SK-N-SH (cell line): ENCODE measurements around the gene PPP6R2. TPM values are rescaled to one million over a fixed set of nuclear protein-coding genes. Genes with fewer than 3 reads are reported as not detected.

Experiments used
- CTCF ChIA-PET: fragments of 300-600, 350-600 bp; formaldehyde crosslinking; extraction: SDS; loops from one replicate; lab custom pipeline; 2021; lab: Yijun Ruan, JAX
- POLR2A ChIA-PET: fragments of 350-600 bp; sonication (Branson Sonifier 250); formaldehyde crosslinking; extraction: SDS; loops from one replicate; lab custom pipeline; 2020; ENCODE audit warnings: antibody characterized with exemption, inconsistent platforms; lab: Yijun Ruan, JAX
- DNase-seq: peaks from one replicate; pipeline ENCODE4 v3.0.0; 2012
- H2AFZ ChIP-seq: fragments of 200-600 bp; sonication (generic); 2 replicates; pipeline ENCODE4 v1.8.1; 2016; ENCODE audit warnings: antibody characterized with exemption, mild to moderate bottlenecking, low read depth
- H3F3A ChIP-seq: fragments of 200-600 bp; sonication (generic); replicated peaks from 2 replicates; pipeline ENCODE3; 2016; ENCODE audit warnings: antibody characterized with exemption, mild to moderate bottlenecking; ENCODE audit not compliant: insufficient read depth
- H3K27ac ChIP-seq, 2 experiments: fragments of 200-500 bp in 1 of 2; fragments of 200-600 bp in 1 of 2; sonication (Bioruptor generic) in 1 of 2; sonication (generic), shearing (Covaris generic) in 1 of 2; 2 replicates each; pipeline versions ENCODE4 v1.5.1 to v1.6.1; 2014 to 2016; ENCODE audit warnings: low read depth in 2 of 2, inconsistent platforms in 1 of 2, low read length in 1 of 2, mild to moderate bottlenecking in 1 of 2, mixed read lengths in 1 of 2
- H3K27me3 ChIP-seq: fragments of 200-600 bp; sonication (generic), shearing (Covaris generic); 2 replicates; pipeline ENCODE4 v1.6.1; 2016; ENCODE audit warnings: mixed run types; ENCODE audit not compliant: insufficient read depth
- H3K36me3 ChIP-seq, 2 experiments: fragments of 200-500 bp in 1 of 2; fragments of 200-600 bp in 1 of 2; sonication (Bioruptor generic) in 1 of 2; sonication (generic) in 1 of 2; replicated peaks in 1 of 2; 2 replicates each; pipeline versions ENCODE3 to v1.5.1; 2014 to 2016; ENCODE audit warnings: low read length in 1 of 2, mild to moderate bottlenecking in 1 of 2; ENCODE audit not compliant: insufficient read depth in 2 of 2, control insufficient read depth in 1 of 2
- H3K4me1 ChIP-seq, 2 experiments: fragments of 200-500 bp in 1 of 2; fragments of 200-600 bp in 1 of 2; sonication (Bioruptor generic) in 1 of 2; sonication (generic), shearing (Covaris generic) in 1 of 2; 2 replicates each; pipeline versions ENCODE4 v1.5.1 to v1.6.1; 2014 to 2016; ENCODE audit warnings: low read depth in 1 of 2, low read length in 1 of 2, mixed run types in 1 of 2; ENCODE audit not compliant: insufficient read depth in 2 of 2, control insufficient read depth in 1 of 2
- H3K4me2 ChIP-seq: fragments of 200-600 bp; sonication (generic), shearing (Covaris generic); 2 replicates; pipeline ENCODE4 v1.6.1; 2017; ENCODE audit warnings: mixed run types
- H3K4me3 ChIP-seq, 2 experiments: fragments of 200-500 bp in 1 of 2; fragments of 200-600 bp in 1 of 2; sonication (Bioruptor generic) in 1 of 2; sonication (generic), shearing (Covaris generic) in 1 of 2; 2 replicates each; pipeline versions ENCODE4 v1.5.1 to v1.8.1; 2014 to 2016; ENCODE audit warnings: low read depth in 2 of 2, inconsistent platforms in 1 of 2, low read length in 1 of 2, mild to moderate bottlenecking in 1 of 2, mixed read lengths in 1 of 2, moderate library complexity in 1 of 2
- H3K79me2 ChIP-seq: fragments of 200-600 bp; sonication (generic); 2 replicates; pipeline ENCODE4 v1.8.1; 2017; ENCODE audit warnings: mild to moderate bottlenecking; ENCODE audit not compliant: insufficient read depth
- H3K9ac ChIP-seq: fragments of 200-600 bp; sonication (generic); 2 replicates; pipeline ENCODE4 v1.6.1; 2017; ENCODE audit warnings: mixed run types
- H3K9me2 ChIP-seq: fragments of 200-600 bp; sonication (generic); 2 replicates; pipeline ENCODE4 v1.6.1; 2017; ENCODE audit warnings: mixed run types
- H3K9me3 ChIP-seq: fragments of 200-600 bp; sonication (generic); 2 replicates; pipeline ENCODE4 v1.6.1; 2017; ENCODE audit warnings: mixed run types, mild to moderate bottlenecking, moderate library complexity
- H4K20me1 ChIP-seq: fragments of 200-600 bp; sonication (generic); 2 replicates; pipeline ENCODE4 v1.6.1; 2017; ENCODE audit warnings: mild to moderate bottlenecking, mixed run types; ENCODE audit not compliant: insufficient read depth
- CHD2 ChIP-seq: fragments of 150-350 bp; IDR thresholded peaks from 2 replicates; pipeline ENCODE4 v1.6.1; 2018; ENCODE audit warnings: low read length; ENCODE audit not compliant: partially characterized antibody
- CTCF ChIP-seq: fragments of 200-600 bp; sonication (generic); IDR thresholded peaks from 2 replicates; pipeline ENCODE4 v1.6.1; 2017; ENCODE audit warnings: antibody characterized with exemption, mild to moderate bottlenecking, moderate library complexity
- EP300 ChIP-seq, 2 experiments: IDR thresholded peaks; 2 replicates each; pipeline versions ENCODE4 v1.4.0 to v1.6.1; 2012; ENCODE audit warnings: borderline replicate concordance in 1 of 2, low read depth in 1 of 2, low read length in 1 of 2
- FOXJ3 ChIP-seq: sonication (generic); formaldehyde crosslinking; IDR thresholded peaks from 2 replicates; pipeline ENCODE4 v1.5.1; 2020; ENCODE audit warnings: mild to moderate bottlenecking, missing genetic modification reagents
- FOXM1 ChIP-seq: IDR thresholded peaks from 2 replicates; pipeline ENCODE4 v1.4.0; 2012; ENCODE audit warnings: low read depth, mild to moderate bottlenecking
- JUND ChIP-seq: IDR thresholded peaks from 2 replicates; pipeline ENCODE4 v1.4.0; 2012
- MAX ChIP-seq: IDR thresholded peaks from 2 replicates; pipeline ENCODE4 v1.4.0; 2012; ENCODE audit warnings: low read depth
- POLR2AphosphoS5 ChIP-seq: IDR thresholded peaks from 2 replicates; pipeline ENCODE4 v1.6.1; 2012; ENCODE audit warnings: low read depth, low read length
- RCOR1 ChIP-seq: fragments of 150-350 bp; IDR thresholded peaks from 2 replicates; pipeline ENCODE4 v1.6.1; 2017; ENCODE audit warnings: antibody characterized with exemption, low read length
- RFX5 ChIP-seq: IDR thresholded peaks from 2 replicates; pipeline ENCODE4 v1.6.1; 2012; ENCODE audit warnings: mild to moderate bottlenecking, improper control_type of control experiment, low read length
- SIN3A ChIP-seq: IDR thresholded peaks from 2 replicates; pipeline ENCODE4 v1.6.1; 2012; ENCODE audit warnings: low read depth, mild to moderate bottlenecking, low read length, moderate library complexity, borderline replicate concordance
- SMC3 ChIP-seq: IDR thresholded peaks from 2 replicates; pipeline ENCODE4 v1.6.1; 2012; ENCODE audit warnings: low read depth, low read length, improper control_type of control experiment
- TEAD4 ChIP-seq: IDR thresholded peaks from 2 replicates; pipeline ENCODE4 v1.4.0; 2012; ENCODE audit warnings: mild to moderate bottlenecking, borderline replicate concordance; ENCODE audit not compliant: insufficient read depth
- WGBS: methylation state at CpG from one replicate; pipeline ENCODE4 v1.1.6; 2017; ENCODE audit warnings: low lambda C conversion rate; 5-methylcytosine and 5-hydroxymethylcytosine counted together
- polyA plus RNA-seq, 3 experiments: library from polyadenylated mRNA; depleted of rRNA; stranded (reverse); fragments of >200 nt; gene quantifications; 2 replicates each; pipeline ENCODE4 v1.2.3, GENCODE V29; 2012
- TF ChIP-seq, protein P1 (sequence below): IDR thresholded peaks from 2 replicates; pipeline ENCODE4; 2012
- TF ChIP-seq, protein P2 (sequence below): IDR thresholded peaks from 2 replicates; pipeline ENCODE4 v1.6.1; 2012; ENCODE audit warnings: mild to moderate bottlenecking, low read depth, low read length, moderate library complexity

The PPP6R2 gene
- polyA plus RNA-seq, 1 of the 3 experiments (the other 2 are of a cell fraction) = 45.7 TPM

DNA sequence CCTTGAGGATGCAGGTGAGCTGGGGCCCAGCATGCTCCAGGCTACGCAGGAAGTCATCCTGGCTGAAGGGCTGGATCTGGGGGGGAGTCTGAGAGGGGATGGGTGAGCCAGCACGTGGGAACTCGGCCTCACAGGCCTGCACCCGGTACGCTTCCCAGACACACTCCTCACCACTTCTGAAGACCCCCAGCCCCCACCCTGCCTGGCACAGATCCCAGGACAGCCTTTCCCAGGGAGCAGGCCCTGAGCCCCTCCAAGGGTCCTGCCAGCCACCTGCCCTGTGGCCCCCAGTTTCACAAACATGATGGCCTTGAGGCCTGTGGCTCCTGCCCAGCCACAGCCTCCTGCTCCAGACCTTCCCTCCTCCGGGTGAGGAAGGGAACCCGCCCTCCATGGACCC, 30.1 kb upstream of the PPP6R2 start:
- ChIA-PET POLR2A (no interaction called here), CTCF (interaction anchor here (1.4 to 2.7 kb wide), 2 partner anchors 10 to 29 kb away, joined by 4 to 11 read pairs; no protein-coding TSS in a partner anchor)
- no peak overlapping the region for H3K4me3 ChIP-seq
- H3K79me2 ChIP-seq = no peaks in the 10 kb centered on the region
- H4K20me1 ChIP-seq = no peaks in the 10 kb centered on the region
- no peaks in the 10 kb centered on the region for H3K9me2 ChIP-seq
- no peak for DNase-seq
- H3F3A ChIP-seq = peaks cover 6% of the 10 kb centered on the region
- 75% methylated on average over 7 of the region's 7 CpGs for WGBS
- no peaks in the 10 kb centered on the region for H3K36me3 ChIP-seq
- H3K4me2 ChIP-seq = no peak overlapping the region
- TF ChIP-seq RCOR1 (no peak), POLR2AphosphoS5 (no peak), CHD2 (no peak), MAX (no peak), TEAD4 (no peak), EP300 (IDR thresholded peaks at IDR 0.05; ENCODE audit: borderline replicate concordance in 1 of 2, low read depth in 1 of 2, low read length in 1 of 2) (no peak), SIN3A (no peak), FOXM1 (no peak), RFX5 (no peak), CTCF (no peak), FOXJ3 (CRISPR knock-in tag) (no peak), JUND (no peak), SMC3 (no peak)
- TF ChIP-seq, protein P1, sequence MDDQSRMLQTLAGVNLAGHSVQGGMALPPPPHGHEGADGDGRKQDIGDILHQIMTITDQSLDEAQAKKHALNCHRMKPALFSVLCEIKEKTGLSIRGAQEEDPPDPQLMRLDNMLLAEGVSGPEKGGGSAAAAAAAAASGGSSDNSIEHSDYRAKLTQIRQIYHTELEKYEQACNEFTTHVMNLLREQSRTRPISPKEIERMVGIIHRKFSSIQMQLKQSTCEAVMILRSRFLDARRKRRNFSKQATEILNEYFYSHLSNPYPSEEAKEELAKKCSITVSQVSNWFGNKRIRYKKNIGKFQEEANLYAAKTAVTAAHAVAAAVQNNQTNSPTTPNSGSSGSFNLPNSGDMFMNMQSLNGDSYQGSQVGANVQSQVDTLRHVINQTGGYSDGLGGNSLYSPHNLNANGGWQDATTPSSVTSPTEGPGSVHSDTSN = no peak
- TF ChIP-seq, protein P2, sequence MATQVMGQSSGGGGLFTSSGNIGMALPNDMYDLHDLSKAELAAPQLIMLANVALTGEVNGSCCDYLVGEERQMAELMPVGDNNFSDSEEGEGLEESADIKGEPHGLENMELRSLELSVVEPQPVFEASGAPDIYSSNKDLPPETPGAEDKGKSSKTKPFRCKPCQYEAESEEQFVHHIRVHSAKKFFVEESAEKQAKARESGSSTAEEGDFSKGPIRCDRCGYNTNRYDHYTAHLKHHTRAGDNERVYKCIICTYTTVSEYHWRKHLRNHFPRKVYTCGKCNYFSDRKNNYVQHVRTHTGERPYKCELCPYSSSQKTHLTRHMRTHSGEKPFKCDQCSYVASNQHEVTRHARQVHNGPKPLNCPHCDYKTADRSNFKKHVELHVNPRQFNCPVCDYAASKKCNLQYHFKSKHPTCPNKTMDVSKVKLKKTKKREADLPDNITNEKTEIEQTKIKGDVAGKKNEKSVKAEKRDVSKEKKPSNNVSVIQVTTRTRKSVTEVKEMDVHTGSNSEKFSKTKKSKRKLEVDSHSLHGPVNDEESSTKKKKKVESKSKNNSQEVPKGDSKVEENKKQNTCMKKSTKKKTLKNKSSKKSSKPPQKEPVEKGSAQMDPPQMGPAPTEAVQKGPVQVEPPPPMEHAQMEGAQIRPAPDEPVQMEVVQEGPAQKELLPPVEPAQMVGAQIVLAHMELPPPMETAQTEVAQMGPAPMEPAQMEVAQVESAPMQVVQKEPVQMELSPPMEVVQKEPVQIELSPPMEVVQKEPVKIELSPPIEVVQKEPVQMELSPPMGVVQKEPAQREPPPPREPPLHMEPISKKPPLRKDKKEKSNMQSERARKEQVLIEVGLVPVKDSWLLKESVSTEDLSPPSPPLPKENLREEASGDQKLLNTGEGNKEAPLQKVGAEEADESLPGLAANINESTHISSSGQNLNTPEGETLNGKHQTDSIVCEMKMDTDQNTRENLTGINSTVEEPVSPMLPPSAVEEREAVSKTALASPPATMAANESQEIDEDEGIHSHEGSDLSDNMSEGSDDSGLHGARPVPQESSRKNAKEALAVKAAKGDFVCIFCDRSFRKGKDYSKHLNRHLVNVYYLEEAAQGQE = no peak
- H2AFZ ChIP-seq = no peak overlapping the region
- H3K27me3 ChIP-seq = no peaks in the 10 kb centered on the region
- no peaks in the 10 kb centered on the region for H3K9me3 ChIP-seq
- H3K9ac ChIP-seq = no peak overlapping the region
- H3K4me1 ChIP-seq = peaks cover 4 to 8% of the 10 kb centered on the region in 2 experiments; a peak in 2 of 4 replicates
- H3K27ac ChIP-seq = no peak overlapping the region
